Lung (tissue), 12 donors: Measurements from ENCODE around the gene PMEPA1. TPM values are rescaled to one million over a fixed set of nuclear protein-coding genes. Genes with fewer than 3 reads are reported as not detected.

ENCODE experiments used
- ATAC-seq: fragments of 200-7000 bp; cut with Tn5 transposase; one replicate; pipeline ENCODE4 v1.9.1; 2020; ENCODE audit warnings: moderate number of reproducible peaks; ENCODE audit not compliant: insufficient read depth, low FRiP score
- DNase-seq, 3 donors: peaks; one replicate each; pipeline ENCODE4 v3.0.0-alpha.2; 2013 to 2017
- H3K27ac ChIP-seq, 2 donors: one replicate each; pipeline ENCODE4 v1.5.1; 2013; ENCODE audit warnings: mild to moderate bottlenecking in 2 of 2, moderate library complexity in 2 of 2, control low read depth in 1 of 2, inconsistent platforms in 1 of 2, low read depth in 1 of 2, low read length in 1 of 2
- H3K27me3 ChIP-seq, 3 donors: one replicate each; pipeline ENCODE4 v1.5.1; 2013; ENCODE audit warnings: low read length in 2 of 3; ENCODE audit not compliant: control insufficient read depth in 3 of 3, insufficient read depth in 3 of 3
- H3K36me3 ChIP-seq, 4 donors: one replicate each; pipeline ENCODE4 v1.5.1; 2013; ENCODE audit warnings: low read length in 4 of 4, mild to moderate bottlenecking in 1 of 4, moderate library complexity in 1 of 4; ENCODE audit not compliant: control insufficient read depth in 4 of 4, insufficient read depth in 4 of 4
- H3K4me1 ChIP-seq, 5 donors: one replicate each; pipeline ENCODE4 v1.5.1; 2013; ENCODE audit warnings: low read length in 5 of 5, mild to moderate bottlenecking in 2 of 5, moderate library complexity in 1 of 5; ENCODE audit not compliant: control insufficient read depth in 5 of 5, insufficient read depth in 5 of 5
- H3K4me3 ChIP-seq: one replicate; pipeline ENCODE4 v1.5.1; 2013; ENCODE audit warnings: mild to moderate bottlenecking, control low read depth, moderate library complexity
- H3K9ac ChIP-seq, 2 donors: one replicate each; pipeline ENCODE4 v1.5.1; 2013; ENCODE audit warnings: low read length in 2 of 2, control low read depth in 1 of 2; ENCODE audit not compliant: insufficient read depth in 1 of 2
- H3K9me3 ChIP-seq, 4 donors: one replicate each; pipeline ENCODE4 v1.5.1; 2013; ENCODE audit warnings: low read length in 3 of 4, mild to moderate bottlenecking in 1 of 4, moderate library complexity in 1 of 4; ENCODE audit not compliant: control insufficient read depth in 4 of 4, insufficient read depth in 3 of 4
- CTCF ChIP-seq: IDR thresholded peaks from 2 replicates; pipeline ENCODE4 v1.5.1; 2012; ENCODE audit warnings: mild to moderate bottlenecking; ENCODE audit errors: control extremely low read depth, extremely low read depth
- WGBS, 2 donors: extraction: QIAGEN DNeasy Blood & Tissue Kit; methylation state at CpG; one replicate each; pipeline ENCODE4 v1.1.7; 2013; 5-methylcytosine and 5-hydroxymethylcytosine counted together
- polyA plus RNA-seq, 2 donors: library from polyadenylated mRNA; stranded (reverse); fragments of 200-250 nt; gene quantifications; one replicate each; pipeline ENCODE4 v1.2.1, GENCODE V29; 2013
- total RNA-seq, 2 donors: library from RNA; depleted of rRNA in 1 of 2; stranded (reverse); fragments of >200 nt in 1 of 2; gene quantifications; one replicate each; pipeline ENCODE4 v1.2.1, GENCODE V29; 2014 to 2021
- donor health status: control.
- donor health status: control.
- donor health status: Bipolar disorder and iron deficiency.
- donor health status: healthy.
- donor health status: DM: yes; HTN: yes; CAD: no.

Gene PMEPA1
- total and polyA plus RNA-seq, 4 donors, result 10.0 to 44.0 (median 23.9) TPM

- DNase-seq (no peak), ATAC-seq (no peak)
- Histone ChIP-seq H3K36me3 (no peaks in the 10 kb centered on the region), H3K27me3 (no peaks in the 10 kb centered on the region), H3K27ac (no peak overlapping the region), H3K9me3 (no peaks in the 10 kb centered on the region), H3K9ac (no peak overlapping the region), H3K4me1 (peaks cover 7 to 55% (median 25%) of the 10 kb centered on the region in 5 donors), H3K4me3 (no peak overlapping the region)
- no peak for TF ChIP-seq CTCF
- 58 to 64% methylated on average over 5 of the region's 5 CpGs for WGBS, 2 donors
Observed at GRCh38 chr20:57684808-57685140, 25.0 kb downstream of the PMEPA1 start.

GRCh38 chr20:57683881-57684807 is 25.7 kb downstream of the PMEPA1 start:
- H3K27ac ChIP-seq, result no peak overlapping the region
- ATAC-seq, result no peak
- 89 to 90% methylated on average over 26 of the region's 26 CpGs for WGBS, 2 donors

GRCh38 chr20:57683287-57683686 is 26.5 kb downstream of the PMEPA1 start:
- DNase-seq (no peak), ATAC-seq (no peak)
- H3K9ac ChIP-seq, result no peak overlapping the region
- 78 to 82% methylated on average over 7 of the region's 7 CpGs for WGBS, 2 donors
- peaks cover 0 to 3% (median 0%) of the 10 kb centered on the region in 4 donors for H3K36me3 ChIP-seq
- peaks cover 7 to 41% (median 18%) of the 10 kb centered on the region in 5 donors for H3K4me1 ChIP-seq
- H3K4me3 ChIP-seq, result no peak overlapping the region
- no peaks in the 10 kb centered on the region for H3K9me3 ChIP-seq
- no peak for TF ChIP-seq CTCF
- H3K27ac ChIP-seq, result no peak overlapping the region
- H3K27me3 ChIP-seq, result no peaks in the 10 kb centered on the region

More at GRCh38 chr20:57683881-57684807, 25.7 kb downstream of the PMEPA1 start:
- no peak for TF ChIP-seq CTCF
- H3K4me3 ChIP-seq, result no peak overlapping the region
- no peaks in the 10 kb centered on the region for H3K27me3 ChIP-seq
- H3K4me1 ChIP-seq, result peaks cover 7 to 48% (median 25%) of the 10 kb centered on the region in 5 donors
- no peaks in the 10 kb centered on the region for H3K9me3 ChIP-seq
- DNase-seq, result no peak
- no peak overlapping the region for H3K9ac ChIP-seq
- H3K36me3 ChIP-seq, result peaks cover 0 to 2% (median 0%) of the 10 kb centered on the region in 4 donors
